IPS-18c (cell line): Measurements from ENCODE around the gene RNF5.
"Not testable (repeated sequence)": the region's sequence is repeated elsewhere in the genome, so short reads cannot be mapped to it uniquely, and the experiment has no call there.

ENCODE experiments used
- H3K4me3 ChIP-seq: 2 replicates; pipeline ENCODE4 v1.7.0; 2013; ENCODE audit warnings: low read depth, mild to moderate bottlenecking, low read length, moderate library complexity; ENCODE audit not compliant: insufficient read depth
- H3K9me3 ChIP-seq: one replicate; pipeline ENCODE4 v1.6.1; 2013; ENCODE audit warnings: mild to moderate bottlenecking, low read length, moderate library complexity; ENCODE audit not compliant: control insufficient read depth, insufficient read depth

The RNF5 gene, protein sequence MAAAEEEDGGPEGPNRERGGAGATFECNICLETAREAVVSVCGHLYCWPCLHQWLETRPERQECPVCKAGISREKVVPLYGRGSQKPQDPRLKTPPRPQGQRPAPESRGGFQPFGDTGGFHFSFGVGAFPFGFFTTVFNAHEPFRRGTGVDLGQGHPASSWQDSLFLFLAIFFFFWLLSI

GRCh38 chr6:32177788-32178546 lies at the start of gene RNF5:
TSS of gene RNF5 (plus strand) at chr6:32178405. CDS start at chr6:32178512, 107 bp downstream.
- H3K4me3 ChIP-seq = peak within 1 kb of the TSS; percentile 89
- no peaks in the 10 kb centered on the region for H3K9me3 ChIP-seq

DNA sequence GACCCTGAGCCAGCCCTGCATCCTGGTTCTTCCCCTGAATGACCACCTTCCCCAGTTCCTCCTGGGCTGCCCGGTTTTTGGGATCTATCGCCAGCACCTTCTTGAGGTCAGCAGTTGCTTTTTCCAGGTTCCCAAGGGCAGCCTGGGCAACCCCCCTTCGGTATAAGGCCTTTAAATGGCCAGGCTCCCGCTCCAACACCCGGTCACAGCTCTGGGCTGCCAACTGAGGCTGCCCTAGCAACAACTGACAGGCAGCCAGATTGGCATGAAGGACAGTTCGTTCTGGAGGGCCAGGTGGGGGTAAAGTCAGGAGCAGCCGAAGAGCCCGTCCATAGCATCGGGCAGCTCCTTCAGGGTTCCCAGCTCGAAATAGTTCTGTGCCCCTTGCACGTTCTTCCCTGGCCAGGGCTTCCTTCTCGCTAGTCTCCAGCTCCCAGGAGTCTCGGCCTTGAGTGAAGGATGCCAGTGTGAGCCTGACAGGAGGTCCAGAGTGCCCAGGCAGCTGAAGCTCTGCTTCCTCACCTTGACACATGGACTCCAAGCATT lies 49.4 kb upstream of the RNF5 start:
- Histone ChIP-seq H3K9me3 (no peaks in the 10 kb centered on the region), H3K4me3 (peak overlapping the region; percentile 62; the same call in 1 of the 2 replicates)

DNA sequence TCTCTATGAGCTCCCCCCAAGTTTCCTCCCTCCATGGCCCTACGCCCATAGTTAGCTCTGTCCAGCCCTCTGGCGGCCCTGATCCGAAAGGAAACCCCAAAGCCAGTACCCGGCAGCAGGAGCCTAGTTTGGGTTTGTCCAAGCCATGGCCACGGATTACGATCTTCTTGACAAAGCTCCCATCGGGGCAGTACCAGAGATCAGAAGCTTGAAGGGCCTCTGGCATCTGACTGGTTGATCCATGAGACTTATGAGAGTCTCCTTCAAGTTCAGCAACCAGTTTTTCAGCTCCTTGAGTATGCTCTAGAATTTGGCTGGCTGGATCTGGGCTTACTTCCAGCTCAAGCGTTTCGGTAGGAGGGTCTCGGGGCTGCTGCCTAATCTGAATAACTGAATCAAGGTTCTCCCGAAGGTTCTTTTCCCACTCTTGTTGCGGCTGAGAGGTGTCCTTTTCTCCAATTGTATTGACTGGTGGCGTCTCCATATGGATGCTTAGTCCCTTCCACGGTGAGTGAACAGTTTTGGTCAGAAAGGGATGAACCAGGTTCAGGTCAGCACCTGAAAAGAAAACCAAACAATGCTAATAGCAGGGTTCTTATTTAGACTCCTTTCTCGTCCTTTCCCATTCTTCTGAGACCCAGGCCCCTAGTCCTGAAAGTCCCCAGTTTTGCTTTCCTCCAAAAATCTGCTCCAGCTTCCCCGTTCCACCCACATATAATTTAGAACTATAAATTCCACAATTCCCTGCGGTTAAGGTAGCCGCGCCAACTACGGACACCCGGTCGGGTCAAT lies 48.7 kb upstream of the RNF5 start:
- no peaks in the 10 kb centered on the region for H3K9me3 ChIP-seq
- H3K4me3 ChIP-seq = peak overlapping the region; percentile 62

DNA sequence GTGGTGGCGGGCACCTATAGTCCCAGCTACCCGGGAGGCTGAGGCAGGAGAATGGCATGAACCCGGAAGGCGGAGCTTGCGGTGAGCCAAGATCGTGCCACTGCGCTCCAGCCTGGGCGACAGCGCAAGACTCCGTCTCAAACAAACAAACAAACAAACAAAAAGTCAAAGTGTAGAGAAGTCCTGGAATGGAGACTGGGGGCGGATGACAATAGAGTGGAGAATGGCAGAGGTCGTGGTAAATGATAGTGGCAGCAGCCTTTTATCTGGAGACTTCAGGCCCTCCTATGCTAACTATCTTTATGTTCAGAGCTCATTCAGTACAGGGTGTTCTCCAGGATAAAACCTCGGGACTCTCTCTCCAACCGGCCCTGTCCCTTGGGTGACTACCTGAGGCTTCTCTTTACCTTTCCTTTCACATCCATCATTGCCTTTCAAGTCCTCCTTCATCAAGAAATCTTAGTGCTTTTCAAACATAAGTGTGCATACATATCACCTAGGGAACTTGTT lies 46.7 kb upstream of the RNF5 start:
- no peaks in the 10 kb centered on the region for H3K9me3 ChIP-seq
- H3K4me3 ChIP-seq = no peak overlapping the region

- no peaks in the 10 kb centered on the region for H3K9me3 ChIP-seq
- H3K4me3 ChIP-seq = no peak overlapping the region
These were observed 46.1 kb upstream of the RNF5 start for GRCh38 chr6:32132110-32132509.

GRCh38 chr6:32133786-32134185 lies 44.4 kb upstream of the RNF5 start:
- no peak overlapping the region for H3K4me3 ChIP-seq

DNA sequence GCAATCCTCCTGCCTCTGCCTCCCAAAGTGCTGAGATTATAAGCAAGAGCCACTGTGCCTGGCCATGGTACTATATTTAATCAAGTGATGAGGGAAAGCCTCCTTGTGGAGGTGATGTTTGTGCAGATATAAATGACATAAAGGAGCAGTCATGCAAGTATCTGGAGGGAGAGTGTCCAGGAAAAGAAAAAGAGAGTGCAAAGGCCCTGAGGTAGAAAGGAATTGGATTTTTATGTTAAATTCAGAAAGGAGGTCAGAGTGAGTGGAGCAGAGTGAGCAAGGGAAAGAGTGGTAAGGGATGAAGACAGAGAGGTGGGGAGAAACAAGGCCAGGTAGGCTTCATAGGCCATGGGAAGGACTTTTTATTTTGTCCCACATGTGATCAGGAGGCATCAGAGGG lies 40.8 kb upstream of the RNF5 start:
- H3K4me3 ChIP-seq = no peak overlapping the region; the same call in 1 of the 2 replicates
- no peaks in the 10 kb centered on the region for H3K9me3 ChIP-seq

More at GRCh38 chr6:32133786-32134185, 44.4 kb upstream of the RNF5 start:
- no peaks in the 10 kb centered on the region for H3K9me3 ChIP-seq

DNA sequence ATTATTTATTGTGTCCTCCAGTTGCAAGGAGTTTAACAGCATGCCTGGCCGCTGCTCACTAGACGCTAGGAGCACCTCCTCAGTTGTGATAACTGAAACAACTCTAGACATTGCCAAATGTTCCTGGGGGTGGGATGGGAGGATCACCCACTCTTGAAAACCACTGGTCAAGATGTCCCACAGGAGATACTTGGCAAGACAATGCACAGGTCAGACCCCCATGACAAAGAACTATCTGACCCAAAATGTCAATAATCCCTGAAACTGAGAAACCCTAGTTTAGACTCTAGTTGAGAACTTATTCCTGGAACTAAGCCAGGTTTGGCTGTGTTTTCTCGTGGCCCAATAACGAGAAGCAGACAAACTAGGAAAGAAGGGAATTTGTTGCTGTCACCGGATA lies 38.6 kb upstream of the RNF5 start:
- H3K4me3 ChIP-seq = no peak overlapping the region
- H3K9me3 ChIP-seq = no peaks in the 10 kb centered on the region

GRCh38 chr6:32140420-32141046 lies 37.7 kb upstream of the RNF5 start:
- H3K9me3 ChIP-seq = no peaks in the 10 kb centered on the region
- no peak overlapping the region for H3K4me3 ChIP-seq

GRCh38 chr6:32144238-32144637 lies 34.0 kb upstream of the RNF5 start:
- not testable (repeated sequence) for H3K4me3 ChIP-seq, H3K9me3 ChIP-seq

- H3K4me3 ChIP-seq = no peak overlapping the region
- H3K9me3 ChIP-seq = no peaks in the 10 kb centered on the region
These were observed 31.9 kb upstream of the RNF5 start for GRCh38 chr6:32146287-32146686.

- no peaks in the 10 kb centered on the region for H3K9me3 ChIP-seq
- H3K4me3 ChIP-seq = no peak overlapping the region
These were observed 31.5 kb upstream of the RNF5 start for GRCh38 chr6:32146687-32147086.

GRCh38 chr6:32147401-32148132 lies 30.6 kb upstream of the RNF5 start:
- H3K4me3 ChIP-seq = no peak overlapping the region

GRCh38 chr6:32148289-32149091 lies 29.7 kb upstream of the RNF5 start:
- peak overlapping the region; percentile 2; the same call in 1 of the 2 replicates for H3K4me3 ChIP-seq
- H3K9me3 ChIP-seq = no peaks in the 10 kb centered on the region

More at GRCh38 chr6:32147401-32148132, 30.6 kb upstream of the RNF5 start:
- no peaks in the 10 kb centered on the region for H3K9me3 ChIP-seq

- Histone ChIP-seq H3K4me3 (peak overlapping the region; percentile 2; the same call in 1 of the 2 replicates), H3K9me3 (no peaks in the 10 kb centered on the region)
These were observed 29.0 kb upstream of the RNF5 start for GRCh38 chr6:32149092-32149755.
